Measurements from ENCODE around the gene SYS1. TPM values are rescaled to one million over a fixed set of nuclear protein-coding genes. Genes with fewer than 3 reads are reported as not detected.

Gene SYS1
- 24.4 TPM for polyA plus RNA-seq

DNA sequence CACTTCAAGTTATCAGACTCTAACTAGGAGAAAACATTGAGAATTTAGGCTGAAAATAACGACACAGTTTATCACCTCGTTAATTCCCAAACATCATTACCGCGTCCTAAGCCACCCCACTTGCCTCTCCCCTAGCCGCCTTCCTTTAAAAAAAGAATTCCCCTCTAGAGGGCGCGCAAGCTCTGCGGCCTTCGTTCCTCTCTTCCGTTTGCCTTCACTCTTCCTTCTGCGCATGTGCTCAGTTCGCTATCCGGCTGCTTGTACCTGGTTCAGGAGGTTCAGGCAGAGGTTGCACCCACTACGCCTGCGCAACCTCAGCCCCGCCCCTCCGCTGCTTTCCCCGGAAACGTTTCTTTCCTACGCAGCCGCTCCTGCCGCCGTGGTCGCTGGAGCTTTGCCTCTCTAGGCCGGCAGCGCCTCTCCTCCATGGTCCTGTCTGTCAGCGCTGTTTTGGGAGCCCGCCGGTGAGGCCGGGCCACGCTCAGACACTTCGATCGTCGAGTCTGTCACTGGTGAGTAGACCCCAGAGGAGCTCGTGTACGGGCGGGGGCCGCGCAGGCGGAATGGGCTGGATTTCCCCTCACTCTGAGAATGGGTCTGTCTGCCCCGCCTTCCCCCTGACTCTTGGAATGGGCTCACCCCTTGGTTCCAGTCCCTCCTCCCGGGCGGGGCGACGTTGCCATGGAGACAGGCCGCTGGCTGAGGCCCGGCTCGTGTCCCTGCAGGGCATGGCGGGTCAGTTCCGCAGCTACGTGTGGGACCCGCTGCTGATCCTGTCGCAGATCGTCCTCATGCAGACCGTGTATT is at the start of gene SYS1:
TSS of gene SYS1 (plus strand) at position 353 of the 807 bp plus-strand sequence. CDS start at position 729, 376 bp downstream.
- peaks cover 15 to 42% (median 27%) of the 10 kb centered on the region in 3 donors for H3K4me1 Mint-ChIP-seq
- H3K9me3 Mint-ChIP-seq: no peaks in the 10 kb centered on the region
- peaks cover 3% of the 10 kb centered on the region for H3K36me3 Mint-ChIP-seq
- peaks cover 6% of the 10 kb centered on the region for H3K27me3 Mint-ChIP-seq
- peak within 1 kb of the TSS; percentile 88 to 100 (median 95) for H3K27ac Mint-ChIP-seq
- H3K4me3 Mint-ChIP-seq: peak within 1 kb of the TSS; percentile 88 to 99 (median 98)

DNA sequence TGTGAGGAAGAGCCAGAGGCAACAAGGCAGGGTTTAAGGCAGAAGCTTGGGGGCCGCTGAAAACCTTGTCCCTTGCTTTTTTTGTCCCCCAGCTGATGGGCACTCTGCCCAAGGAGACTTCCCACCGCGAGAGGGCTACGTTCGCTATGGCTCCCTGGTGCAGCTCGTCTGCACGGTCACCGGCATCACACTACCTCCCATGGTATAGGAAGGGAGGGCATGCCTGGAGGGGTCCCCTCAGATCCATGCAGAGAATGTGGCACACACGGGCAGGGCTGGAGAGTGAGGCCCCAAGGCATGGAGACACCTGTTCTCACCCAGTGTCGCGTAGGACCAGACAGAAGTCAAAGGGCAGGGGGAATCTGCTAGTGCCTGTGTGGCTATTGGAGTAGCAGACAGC is 49.0 kb upstream of the SYS1 start:
- Mint-ChIP-seq H3K4me3 (no peak overlapping the region), H3K36me3 (no peaks in the 10 kb centered on the region), H3K27ac (peak overlapping the region in 1 of 3 donors; percentile 52), H3K27me3 (peaks cover 36% of the 10 kb centered on the region), H3K9me3 (no peaks in the 10 kb centered on the region), H3K4me1 (peaks cover 0 to 6% (median 5%) of the 10 kb centered on the region in 3 donors)

DNA sequence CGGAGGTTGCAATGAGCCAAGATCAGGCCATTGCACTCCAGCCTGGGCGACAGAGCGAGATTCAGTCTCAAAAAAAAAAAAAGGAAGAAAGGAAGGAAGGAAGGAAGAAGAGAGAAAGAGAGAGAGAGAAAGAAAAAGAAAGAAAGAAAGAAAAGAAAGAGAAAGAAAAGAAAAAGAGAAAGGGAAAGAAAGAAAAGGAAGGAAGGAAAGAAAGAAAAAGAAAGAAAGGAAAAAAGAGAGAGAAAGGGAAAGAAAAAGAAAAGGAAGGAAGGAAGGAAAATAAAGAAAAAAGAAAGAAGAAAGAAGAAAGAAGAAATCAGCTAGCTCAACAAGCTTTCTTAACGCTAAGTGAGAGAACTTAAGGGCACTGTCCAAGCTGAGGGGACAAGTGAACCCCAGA is 47.3 kb upstream of the SYS1 start:
- H3K9me3 Mint-ChIP-seq: no peaks in the 10 kb centered on the region
- no peak overlapping the region for H3K27ac Mint-ChIP-seq
- no peak overlapping the region for H3K4me3 Mint-ChIP-seq
- peaks cover 5 to 13% (median 8%) of the 10 kb centered on the region in 3 donors for H3K4me1 Mint-ChIP-seq
- peaks cover 34% of the 10 kb centered on the region for H3K27me3 Mint-ChIP-seq
- no peaks in the 10 kb centered on the region for H3K36me3 Mint-ChIP-seq

DNA sequence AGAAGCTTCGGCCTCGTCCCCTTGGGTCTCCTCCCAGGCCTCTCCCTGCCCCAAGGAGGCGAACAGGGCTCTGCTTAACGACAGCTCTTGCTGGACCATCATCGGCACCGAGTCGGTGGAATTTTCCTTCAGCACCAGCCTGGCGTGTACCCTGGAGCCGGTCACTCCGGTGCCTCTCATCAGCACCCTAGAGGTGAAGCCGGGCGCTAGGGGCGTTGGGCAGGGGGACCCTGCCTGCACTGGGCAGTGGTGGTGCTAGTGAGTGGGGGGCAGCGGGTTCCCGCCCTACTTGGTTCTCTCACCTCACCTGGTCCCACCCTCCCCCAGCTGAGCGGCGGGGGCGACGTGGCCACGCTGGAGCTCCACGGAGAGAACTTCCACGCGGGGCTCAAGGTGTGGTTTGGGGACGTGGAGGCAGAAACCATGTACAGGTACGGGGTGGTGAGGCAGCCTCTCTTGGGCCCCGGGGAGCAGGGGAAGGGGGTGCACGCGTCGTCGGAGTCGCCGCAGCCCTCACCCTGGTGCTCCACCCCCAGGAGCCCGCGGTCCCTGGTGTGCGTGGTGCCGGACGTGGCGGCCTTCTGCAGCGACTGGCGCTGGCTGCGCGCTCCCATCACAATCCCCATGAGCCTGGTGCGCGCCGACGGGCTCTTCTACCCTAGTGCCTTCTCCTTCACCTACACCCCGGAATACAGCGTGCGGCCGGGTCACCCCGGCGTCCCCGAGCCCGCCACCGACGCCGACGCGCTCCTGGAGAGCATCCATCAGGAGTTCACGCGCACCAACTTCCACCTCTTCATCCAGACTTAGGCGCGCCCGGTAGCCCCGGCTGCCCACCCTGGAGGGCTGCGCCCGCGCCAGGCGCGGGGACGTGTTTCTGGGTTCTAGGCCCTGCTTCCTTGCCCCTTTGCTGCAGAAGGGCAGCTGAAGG is 46.5 kb upstream of the SYS1 start:
- Mint-ChIP-seq H3K4me3 (no peak overlapping the region), H3K9me3 (no peaks in the 10 kb centered on the region), H3K36me3 (no peaks in the 10 kb centered on the region), H3K27ac (no peak overlapping the region), H3K27me3 (peaks cover 28% of the 10 kb centered on the region), H3K4me1 (peaks cover 13 to 16% (median 15%) of the 10 kb centered on the region in 3 donors)

DNA sequence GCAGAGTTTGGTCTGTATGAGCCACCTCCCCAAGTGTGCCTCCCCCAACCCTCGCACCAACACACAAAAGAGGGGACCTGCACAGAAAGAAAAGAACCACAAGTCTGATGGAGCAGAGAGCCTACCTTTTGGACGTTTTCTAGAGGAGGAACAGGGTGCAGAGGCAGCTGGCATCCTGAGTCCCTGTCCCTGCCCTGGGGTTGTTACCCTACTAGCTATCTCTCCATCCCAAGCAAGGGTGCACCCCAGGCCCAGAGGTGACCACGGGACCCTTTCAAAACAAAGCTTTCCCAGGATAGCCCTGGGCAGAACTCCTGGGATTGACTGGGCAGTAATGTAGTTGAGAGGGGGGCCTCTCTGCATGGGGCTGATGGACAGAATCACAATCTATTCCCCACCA is 45.1 kb upstream of the SYS1 start:
- Mint-ChIP-seq H3K27me3 (peaks cover 20% of the 10 kb centered on the region), H3K27ac (peak overlapping the region in 1 of 3 donors; percentile 14), H3K9me3 (no peaks in the 10 kb centered on the region), H3K36me3 (no peaks in the 10 kb centered on the region), H3K4me3 (no peak overlapping the region), H3K4me1 (peaks cover 15 to 16% (median 15%) of the 10 kb centered on the region in 3 donors)

DNA sequence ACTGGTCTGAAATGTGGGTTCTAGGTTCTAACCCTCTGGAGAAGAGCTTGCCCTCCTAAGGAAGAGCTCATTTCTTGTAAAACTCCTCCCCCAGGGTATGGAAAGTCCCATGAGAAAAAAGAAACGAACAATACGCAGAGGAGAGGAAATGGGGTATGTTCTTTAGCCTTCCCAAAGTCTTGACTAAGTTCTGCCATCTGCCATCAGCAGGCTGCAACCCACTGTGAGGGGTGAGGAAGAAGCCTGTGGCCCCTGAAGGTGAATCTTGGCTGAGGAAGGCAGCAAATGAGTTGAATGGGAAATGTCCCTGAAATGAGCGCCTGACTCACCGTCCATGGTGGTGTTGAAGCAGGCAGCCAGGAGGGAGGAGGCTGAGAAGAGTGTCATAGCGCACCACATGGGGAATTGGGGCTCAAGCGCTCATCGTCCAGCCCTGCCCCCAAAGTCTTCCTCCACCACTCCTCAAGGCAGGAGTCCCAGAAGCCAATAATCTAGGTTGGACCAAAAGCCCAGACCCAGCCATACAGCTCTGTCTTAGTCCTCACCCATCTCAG is 44.5 kb upstream of the SYS1 start:
- H3K4me1 Mint-ChIP-seq: peaks cover 15 to 19% (median 16%) of the 10 kb centered on the region in 3 donors
- no peak overlapping the region for H3K27ac Mint-ChIP-seq
- no peak overlapping the region for H3K4me3 Mint-ChIP-seq

DNA sequence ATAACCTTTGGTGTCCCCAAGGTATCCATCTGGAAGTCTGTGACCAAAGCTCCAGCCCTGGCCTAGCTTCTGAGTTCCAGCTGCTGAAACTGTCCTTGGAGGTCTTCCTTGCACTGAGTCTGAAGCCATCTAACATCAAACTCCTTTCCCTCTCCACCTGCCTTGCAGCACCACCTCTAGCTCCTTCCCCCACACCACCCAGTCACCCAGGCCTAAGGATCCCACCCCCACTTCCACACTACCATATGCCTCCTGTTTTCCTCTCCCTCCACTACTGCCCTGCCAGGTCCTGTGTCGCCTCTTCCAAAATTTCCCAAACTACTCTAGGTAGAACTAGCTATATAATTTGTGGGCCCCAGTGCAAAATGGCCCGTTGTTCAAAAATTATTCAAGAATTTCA is 44.0 kb upstream of the SYS1 start:
- Mint-ChIP-seq H3K27me3 (peaks cover 14% of the 10 kb centered on the region), H3K9me3 (no peaks in the 10 kb centered on the region), H3K27ac (peak overlapping the region in 1 of 3 donors; percentile 22), H3K4me1 (peaks cover 15 to 19% (median 16%) of the 10 kb centered on the region in 3 donors), H3K36me3 (no peaks in the 10 kb centered on the region), H3K4me3 (no peak overlapping the region)

More for the DNA sequence above, 44.5 kb upstream of the SYS1 start:
- Mint-ChIP-seq H3K36me3 (no peaks in the 10 kb centered on the region), H3K9me3 (no peaks in the 10 kb centered on the region), H3K27me3 (peaks cover 19% of the 10 kb centered on the region)

DNA sequence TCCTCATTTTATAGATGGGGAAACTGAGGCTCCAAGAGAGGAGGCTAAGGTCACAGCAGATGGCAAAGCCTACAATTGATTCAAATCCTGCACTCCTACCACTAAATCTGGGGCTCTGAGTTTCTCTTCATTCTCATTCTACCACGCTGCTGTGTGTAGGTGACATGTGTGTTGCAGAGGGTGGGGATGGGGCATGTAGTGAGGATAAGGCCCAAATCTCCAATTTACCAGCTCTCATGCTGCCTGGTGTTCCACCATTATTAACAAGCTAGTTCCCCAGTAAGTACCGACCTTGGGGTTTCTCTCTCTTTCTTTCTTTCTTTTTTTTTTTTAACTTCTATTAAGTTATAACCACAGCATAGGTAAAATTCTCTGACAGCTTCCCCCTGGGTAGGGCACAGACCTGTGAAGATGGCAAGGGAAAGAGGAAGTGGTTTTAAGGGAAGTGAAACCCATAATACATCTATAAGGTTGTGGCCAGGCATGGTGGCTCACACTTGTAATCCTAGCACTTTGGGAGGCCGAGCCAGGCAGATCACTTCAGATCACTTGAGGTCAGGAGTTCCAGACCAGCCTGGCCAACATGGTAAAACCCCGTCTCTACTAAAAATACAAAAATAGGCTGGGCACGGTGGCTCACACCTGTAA is 41.9 kb upstream of the SYS1 start:
- H3K4me1 Mint-ChIP-seq: peaks cover 13 to 19% (median 16%) of the 10 kb centered on the region in 3 donors
- no peaks in the 10 kb centered on the region for H3K36me3 Mint-ChIP-seq
- peak overlapping the region in 3 of 4 donors; percentile 3 to 92 (median 89) for H3K4me3 Mint-ChIP-seq
- peak overlapping the region; percentile 61 to 90 (median 82) for H3K27ac Mint-ChIP-seq
- H3K27me3 Mint-ChIP-seq: peaks cover 3% of the 10 kb centered on the region
- H3K9me3 Mint-ChIP-seq: no peaks in the 10 kb centered on the region

DNA sequence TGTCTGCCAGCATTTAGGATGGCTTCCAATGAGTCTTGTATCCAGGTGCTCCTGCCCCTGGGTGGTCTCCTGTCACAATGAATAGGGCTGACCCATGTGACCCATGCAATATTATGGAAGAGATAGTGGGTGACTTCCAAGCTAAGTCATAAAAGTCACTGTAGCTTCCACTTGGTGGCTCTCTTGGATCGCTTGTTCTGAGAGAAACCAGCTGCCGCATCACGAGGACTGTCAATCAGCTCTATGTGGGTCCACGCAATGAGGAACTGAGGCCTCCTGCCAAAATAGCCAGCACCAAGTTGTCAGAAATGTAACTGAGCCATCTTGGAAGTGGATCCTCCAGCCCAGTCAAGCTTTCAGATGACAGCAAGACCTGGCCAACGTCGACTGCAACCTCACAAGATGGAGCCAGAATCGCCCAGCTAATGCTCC is 40.0 kb upstream of the SYS1 start:
- no peaks in the 10 kb centered on the region for H3K27me3 Mint-ChIP-seq
- H3K4me3 Mint-ChIP-seq: no peak overlapping the region
- no peaks in the 10 kb centered on the region for H3K9me3 Mint-ChIP-seq
- H3K36me3 Mint-ChIP-seq: no peaks in the 10 kb centered on the region
- H3K4me1 Mint-ChIP-seq: peaks cover 11 to 23% (median 16%) of the 10 kb centered on the region in 3 donors
- peak overlapping the region in 1 of 3 donors; percentile 27 for H3K27ac Mint-ChIP-seq

DNA sequence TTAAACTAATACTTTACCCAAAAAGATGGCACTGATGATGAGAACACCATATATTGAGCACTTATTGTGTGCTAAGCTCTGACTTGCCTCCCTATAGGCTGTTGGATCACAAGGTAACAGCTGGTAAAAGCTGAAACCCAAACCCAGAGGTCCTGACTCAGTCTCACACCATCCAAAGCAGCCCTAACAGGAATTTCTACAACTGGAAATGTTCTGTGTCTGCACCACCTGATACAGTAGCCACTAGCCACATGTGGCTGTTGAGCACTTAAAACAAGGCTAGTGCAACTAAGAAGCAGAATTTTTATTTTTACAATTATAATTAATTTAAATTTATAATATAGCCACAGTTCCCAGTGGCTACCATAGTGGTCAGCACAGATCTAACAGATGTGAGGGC is 39.2 kb upstream of the SYS1 start:
- no peaks in the 10 kb centered on the region for H3K27me3 Mint-ChIP-seq
- H3K9me3 Mint-ChIP-seq: no peaks in the 10 kb centered on the region
- H3K36me3 Mint-ChIP-seq: no peaks in the 10 kb centered on the region
- H3K4me3 Mint-ChIP-seq: no peak overlapping the region
- peaks cover 11 to 28% (median 14%) of the 10 kb centered on the region in 3 donors for H3K4me1 Mint-ChIP-seq
- no peak overlapping the region for H3K27ac Mint-ChIP-seq

DNA sequence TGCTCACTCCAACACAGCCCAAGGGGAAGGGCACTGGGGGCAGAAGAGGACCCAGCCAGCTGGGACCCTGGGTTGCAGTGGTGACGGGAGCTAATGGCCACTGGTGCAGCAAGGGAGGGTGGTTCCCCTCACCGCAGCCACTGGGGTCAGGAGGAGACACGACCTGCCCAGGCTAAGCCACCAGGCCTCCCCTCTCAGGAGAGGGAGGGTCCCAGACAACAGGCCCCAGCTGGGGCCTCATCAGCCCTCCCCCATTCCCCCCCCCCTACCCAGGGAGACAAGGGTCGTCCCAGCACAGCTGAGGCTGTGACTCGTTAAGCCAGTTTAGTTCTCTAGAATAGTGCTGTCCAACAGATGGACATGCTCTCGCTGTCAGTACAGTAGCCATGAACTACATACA is 37.6 kb upstream of the SYS1 start:
- no peaks in the 10 kb centered on the region for H3K9me3 Mint-ChIP-seq
- no peaks in the 10 kb centered on the region for H3K36me3 Mint-ChIP-seq
- H3K27me3 Mint-ChIP-seq: no peaks in the 10 kb centered on the region
- H3K4me3 Mint-ChIP-seq: no peak overlapping the region
- peaks cover 7 to 23% (median 8%) of the 10 kb centered on the region in 3 donors for H3K4me1 Mint-ChIP-seq
- no peak overlapping the region for H3K27ac Mint-ChIP-seq

DNA sequence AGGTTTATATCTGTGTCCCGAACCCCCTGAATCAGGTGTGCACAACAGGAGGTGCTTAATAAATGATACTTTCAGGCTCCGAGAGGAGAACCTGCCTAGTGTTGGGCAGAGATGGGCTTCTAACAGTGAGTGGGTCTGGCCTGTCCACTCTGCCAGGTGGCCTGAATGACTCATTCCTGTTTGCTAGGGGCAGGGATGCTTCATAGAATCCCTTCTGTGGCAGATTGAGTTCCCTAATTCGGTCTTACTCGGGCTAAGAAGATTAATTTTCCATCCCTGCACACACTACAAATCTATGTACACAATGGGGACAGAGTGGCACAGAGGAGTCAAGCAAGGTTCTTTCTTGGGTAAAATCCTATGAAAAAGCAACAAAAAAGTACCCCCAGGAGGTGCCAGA is 34.5 kb upstream of the SYS1 start:
- Mint-ChIP-seq H3K4me3 (no peak overlapping the region), H3K27me3 (no peaks in the 10 kb centered on the region), H3K9me3 (no peaks in the 10 kb centered on the region), H3K36me3 (no peaks in the 10 kb centered on the region), H3K4me1 (peaks cover 0 to 10% (median 0%) of the 10 kb centered on the region in 3 donors), H3K27ac (no peak overlapping the region)

DNA sequence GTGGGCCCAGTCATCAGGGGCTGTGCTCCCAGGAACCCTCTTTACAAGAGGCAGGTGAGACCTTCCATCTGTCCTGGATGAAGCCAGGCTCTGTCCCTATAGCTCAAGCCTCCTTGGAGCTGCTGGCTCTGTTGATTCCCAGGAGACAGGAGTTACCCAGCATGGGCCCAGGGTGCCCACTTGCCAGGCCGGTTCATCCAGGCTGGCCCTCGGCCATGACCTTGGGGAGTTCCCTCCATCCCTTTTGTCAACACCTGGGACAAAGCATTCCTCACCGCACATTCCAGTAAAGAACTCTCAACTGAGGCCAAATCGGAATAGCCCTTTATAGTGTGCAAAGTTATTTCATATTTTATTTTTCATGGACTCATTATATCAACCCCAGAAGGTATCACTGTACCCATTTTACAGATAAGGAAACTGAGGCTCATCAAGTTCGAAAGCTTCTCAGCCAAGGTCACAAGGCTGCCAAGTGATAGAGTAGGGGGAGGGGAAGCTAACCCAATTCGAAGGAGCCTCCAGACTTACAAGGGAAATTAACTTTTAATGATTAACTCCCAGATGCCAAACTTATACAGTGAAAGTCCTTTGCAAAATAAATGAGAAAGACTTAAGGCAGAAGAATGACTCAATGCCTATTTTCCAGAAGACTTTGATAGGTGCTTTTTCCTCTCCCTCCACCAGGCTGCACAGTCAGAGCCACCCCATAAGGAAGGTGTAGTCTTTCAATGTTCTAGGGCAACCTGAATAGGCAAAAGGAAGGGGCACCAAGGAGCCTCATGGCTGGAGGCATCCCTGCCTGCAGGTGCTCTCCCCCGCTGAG is 33.2 kb upstream of the SYS1 start:
- Mint-ChIP-seq H3K27me3 (no peaks in the 10 kb centered on the region), H3K27ac (peak overlapping the region in 1 of 3 donors; percentile 46), H3K36me3 (no peaks in the 10 kb centered on the region), H3K4me3 (no peak overlapping the region), H3K4me1 (peaks cover 0 to 10% (median 0%) of the 10 kb centered on the region in 3 donors), H3K9me3 (no peaks in the 10 kb centered on the region)

DNA sequence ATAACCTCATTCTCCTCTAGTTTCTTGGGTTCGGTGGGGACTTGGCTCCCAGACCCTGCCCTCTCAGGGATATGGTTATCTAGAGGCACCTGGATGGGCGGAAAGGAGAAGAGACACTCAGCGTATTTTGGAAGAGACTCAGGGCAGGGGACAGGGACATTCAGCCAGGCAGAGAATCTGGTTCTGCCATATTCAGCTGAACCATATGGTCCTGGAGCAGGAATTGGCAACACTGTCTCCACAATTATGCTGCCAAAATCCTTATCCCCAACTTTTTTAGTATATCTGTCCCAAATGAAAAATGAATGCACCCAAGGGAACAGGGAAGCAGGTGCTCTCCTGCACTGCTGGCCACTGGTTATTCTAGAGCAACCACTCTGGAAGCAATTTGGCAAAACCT is 32.5 kb upstream of the SYS1 start:
- no peaks in the 10 kb centered on the region for H3K9me3 Mint-ChIP-seq
- no peaks in the 10 kb centered on the region for H3K36me3 Mint-ChIP-seq
- no peak overlapping the region for H3K4me3 Mint-ChIP-seq
- H3K4me1 Mint-ChIP-seq: peaks cover 0 to 10% (median 0%) of the 10 kb centered on the region in 3 donors
- H3K27me3 Mint-ChIP-seq: no peaks in the 10 kb centered on the region
- H3K27ac Mint-ChIP-seq: peak overlapping the region in 1 of 3 donors; percentile 81
